22Rv1 (cell line): Measurements from ENCODE around the gene RNF183.

Source experiments
- ZFX ChIP-seq: fragments of 450-650 bp; IDR thresholded peaks from 2 replicates; pipeline ENCODE4 v1.6.1; 2017; ENCODE audit warnings: antibody characterized with exemption, borderline replicate concordance
- TF ChIP-seq, protein P1 (sequence below): fragments of 450-650 bp; IDR thresholded peaks from 2 replicates; pipeline ENCODE4 v1.5.1; 2017; ENCODE audit warnings: mild to moderate bottlenecking

DNA sequence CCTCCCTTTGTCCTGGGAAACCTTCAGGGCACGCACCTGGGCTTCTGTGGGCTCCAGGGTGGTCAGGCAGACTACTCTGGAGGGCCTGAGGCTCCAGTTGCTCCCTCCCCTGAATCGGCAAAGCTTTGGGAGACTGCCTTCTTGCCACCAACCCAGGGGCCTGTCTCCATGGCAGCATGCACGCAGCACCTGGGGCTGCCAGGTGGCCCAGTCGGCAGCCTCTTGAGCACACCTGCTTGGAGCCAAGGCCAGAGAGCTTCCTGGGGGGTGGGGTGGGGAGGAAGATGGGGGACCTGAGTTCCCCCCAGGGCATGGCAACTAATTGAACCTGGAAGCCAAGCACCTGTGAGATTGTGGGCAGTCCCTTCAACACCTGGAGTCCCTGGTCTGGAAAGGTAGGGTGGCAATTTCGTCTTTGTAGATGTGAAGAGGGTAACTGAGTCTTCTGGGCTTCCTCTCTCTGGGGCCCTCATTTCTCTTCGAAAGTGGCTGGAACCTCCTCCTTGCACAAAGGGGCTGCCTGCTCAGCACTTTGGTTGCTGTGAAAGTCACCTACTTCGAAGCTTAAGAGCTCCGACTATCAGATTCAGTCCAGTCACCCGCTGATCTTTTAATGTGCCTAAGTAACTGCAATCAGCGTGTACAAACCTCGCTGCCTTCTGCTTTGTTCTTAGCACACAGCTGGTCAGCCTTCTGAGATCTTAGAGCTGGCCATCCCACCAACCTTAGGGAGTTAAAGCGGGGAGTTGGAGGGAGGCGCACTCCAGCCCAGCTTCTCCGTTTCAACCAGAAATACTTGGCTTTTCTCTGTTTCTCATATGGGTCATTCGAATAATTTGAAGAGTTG lies 4.0 kb downstream of the RNF183 start:
- TF ChIP-seq, protein P1, sequence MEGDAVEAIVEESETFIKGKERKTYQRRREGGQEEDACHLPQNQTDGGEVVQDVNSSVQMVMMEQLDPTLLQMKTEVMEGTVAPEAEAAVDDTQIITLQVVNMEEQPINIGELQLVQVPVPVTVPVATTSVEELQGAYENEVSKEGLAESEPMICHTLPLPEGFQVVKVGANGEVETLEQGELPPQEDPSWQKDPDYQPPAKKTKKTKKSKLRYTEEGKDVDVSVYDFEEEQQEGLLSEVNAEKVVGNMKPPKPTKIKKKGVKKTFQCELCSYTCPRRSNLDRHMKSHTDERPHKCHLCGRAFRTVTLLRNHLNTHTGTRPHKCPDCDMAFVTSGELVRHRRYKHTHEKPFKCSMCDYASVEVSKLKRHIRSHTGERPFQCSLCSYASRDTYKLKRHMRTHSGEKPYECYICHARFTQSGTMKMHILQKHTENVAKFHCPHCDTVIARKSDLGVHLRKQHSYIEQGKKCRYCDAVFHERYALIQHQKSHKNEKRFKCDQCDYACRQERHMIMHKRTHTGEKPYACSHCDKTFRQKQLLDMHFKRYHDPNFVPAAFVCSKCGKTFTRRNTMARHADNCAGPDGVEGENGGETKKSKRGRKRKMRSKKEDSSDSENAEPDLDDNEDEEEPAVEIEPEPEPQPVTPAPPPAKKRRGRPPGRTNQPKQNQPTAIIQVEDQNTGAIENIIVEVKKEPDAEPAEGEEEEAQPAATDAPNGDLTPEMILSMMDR: no peak
- no peak for TF ChIP-seq ZFX
